GM12874 (cell line): ENCODE measurements around the gene PYGM.

Experiments
- CTCF ChIP-seq: IDR thresholded peaks from 2 replicates; pipeline ENCODE4 v1.5.1; 2011; ENCODE audit warnings: low read depth, mild to moderate bottlenecking, control low read depth, low read length, moderate library complexity; ENCODE audit not compliant: insufficient read depth

PYGM gene

GRCh38 chr11:64778223-64778472 lies 18.4 kb upstream of the PYGM start:
- no peak for TF ChIP-seq CTCF

- TF ChIP-seq CTCF = no peak
These were observed 17.9 kb upstream of the PYGM start for GRCh38 chr11:64777449-64778222.

- no peak for TF ChIP-seq CTCF
These were observed 17.1 kb upstream of the PYGM start for GRCh38 chr11:64776875-64777274.

DNA sequence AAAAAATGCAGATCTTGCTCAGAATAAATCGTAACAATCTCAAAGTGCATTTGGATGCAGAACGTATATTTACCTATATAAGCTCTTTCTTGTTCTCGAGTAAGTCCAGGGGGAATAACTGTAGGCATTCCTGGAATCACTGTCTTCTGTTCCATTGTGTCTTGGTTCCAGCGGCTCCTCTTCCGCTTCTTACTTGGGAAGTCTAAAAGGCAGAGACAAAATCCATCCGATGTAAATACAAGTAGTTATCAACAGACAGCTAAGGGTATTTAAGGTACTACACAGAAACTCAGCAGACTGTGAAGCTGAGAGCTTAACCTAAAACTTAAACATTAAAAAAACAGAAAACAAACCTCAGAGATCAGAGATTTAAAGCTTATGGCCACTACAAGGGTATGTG lies 16.7 kb upstream of the PYGM start:
- no peak for TF ChIP-seq CTCF

DNA sequence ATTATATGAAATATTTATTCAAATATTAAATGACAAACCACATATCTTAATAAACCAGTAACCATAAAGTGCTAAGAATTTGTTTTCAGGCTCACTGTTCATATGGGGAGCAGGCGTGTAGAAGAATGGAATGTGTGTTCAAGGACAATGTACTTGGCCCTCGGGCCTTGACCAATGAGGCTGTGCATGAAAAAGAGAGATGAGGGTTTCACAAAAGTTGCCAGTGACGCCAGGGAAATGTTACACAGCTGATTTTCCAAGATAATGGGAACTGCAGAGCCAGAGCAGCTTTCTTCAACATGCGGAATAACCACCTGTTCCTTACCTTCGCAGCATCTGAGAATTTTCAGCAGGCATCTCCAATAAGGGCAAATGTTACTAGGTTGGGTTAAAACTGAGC lies 14.4 kb upstream of the PYGM start:
- TF ChIP-seq CTCF = no peak

GRCh38 chr11:64772303-64773018 lies 12.7 kb upstream of the PYGM start:
- no peak for TF ChIP-seq CTCF

GRCh38 chr11:64771861-64772260 lies 12.1 kb upstream of the PYGM start:
- no peak for TF ChIP-seq CTCF
